GM20000 (cell line): ENCODE data around the gene NECAB3.
A peak's percentile ranks its signal among the peaks of the same experiment; 100 is the strongest.

Experiments used
- DNase-seq: peaks from one replicate; pipeline ENCODE4 v3.0.0; 2012; ENCODE audit warnings: low spot score
- CTCF ChIP-seq: IDR thresholded peaks from 2 replicates; pipeline ENCODE4 v1.5.1; 2012; ENCODE audit warnings: mild to moderate bottlenecking, control low read depth; ENCODE audit errors: extremely low read depth, missing control alignments

The NECAB3 gene

GRCh38 chr20:33674294-33675135, at the start of gene NECAB3:
Gene NECAB3, minus strand, starts transcription at chr20:33674428. Its CDS starts 76 bp downstream, at chr20:33674352.
- peak; percentile 94 for DNase-seq
- no peak for TF ChIP-seq CTCF

GRCh38 chr20:33721391-33722140, 47.3 kb upstream of the NECAB3 start:
- no peak for DNase-seq
- TF ChIP-seq CTCF = no peak

GRCh38 chr20:33719989-33720709, 45.9 kb upstream of the NECAB3 start, which contains the start of gene PXMP4:
Gene PXMP4, minus strand, starts transcription at chr20:33720310. Its CDS starts 103 bp downstream, at chr20:33720207.
- peak; percentile 96 for DNase-seq
- TF ChIP-seq CTCF = no peak

- DNase-seq = no peak
- no peak for TF ChIP-seq CTCF
These were observed 45.2 kb upstream of the NECAB3 start for GRCh38 chr20:33719277-33719988.

- DNase-seq = no peak
- TF ChIP-seq CTCF = no peak
These were observed 42.3 kb upstream of the NECAB3 start for GRCh38 chr20:33716498-33716897.

GRCh38 chr20:33713865-33714367, 39.7 kb upstream of the NECAB3 start:
- DNase-seq = no peak
- TF ChIP-seq CTCF = no peak
